Mononuclear cell (primary cell): Measurements from ENCODE around the gene SCAMP5. TPM values are rescaled to one million over a fixed set of nuclear protein-coding genes. Genes with fewer than 3 reads are reported as not detected.

Experiments
- H3K27me3 ChIP-seq: 2 replicates; pipeline ENCODE4 v1.6.0; 2011; ENCODE audit warnings: low read length, control low read depth; ENCODE audit not compliant: insufficient read depth
- H3K4me1 ChIP-seq: 2 replicates; pipeline ENCODE4 v1.5.1; 2011; ENCODE audit warnings: mild to moderate bottlenecking, low read length, control low read depth; ENCODE audit not compliant: insufficient read depth
- H3K4me3 ChIP-seq: 2 replicates; pipeline ENCODE4 v1.5.1; 2011; ENCODE audit warnings: mild to moderate bottlenecking, low read length, moderate library complexity
- H3K9me3 ChIP-seq: 2 replicates; pipeline ENCODE4 v1.5.1; 2011; ENCODE audit warnings: low read depth, mild to moderate bottlenecking, control low read depth, low read length
- total RNA-seq: library from RNA; depleted of rRNA; stranded (reverse); fragments of >200 nt; gene quantifications from one replicate; pipeline ENCODE4 v1.2.3, GENCODE V29; 2012

SCAMP5 gene
- total RNA-seq, 1 donor, result 2.2 TPM

DNA sequence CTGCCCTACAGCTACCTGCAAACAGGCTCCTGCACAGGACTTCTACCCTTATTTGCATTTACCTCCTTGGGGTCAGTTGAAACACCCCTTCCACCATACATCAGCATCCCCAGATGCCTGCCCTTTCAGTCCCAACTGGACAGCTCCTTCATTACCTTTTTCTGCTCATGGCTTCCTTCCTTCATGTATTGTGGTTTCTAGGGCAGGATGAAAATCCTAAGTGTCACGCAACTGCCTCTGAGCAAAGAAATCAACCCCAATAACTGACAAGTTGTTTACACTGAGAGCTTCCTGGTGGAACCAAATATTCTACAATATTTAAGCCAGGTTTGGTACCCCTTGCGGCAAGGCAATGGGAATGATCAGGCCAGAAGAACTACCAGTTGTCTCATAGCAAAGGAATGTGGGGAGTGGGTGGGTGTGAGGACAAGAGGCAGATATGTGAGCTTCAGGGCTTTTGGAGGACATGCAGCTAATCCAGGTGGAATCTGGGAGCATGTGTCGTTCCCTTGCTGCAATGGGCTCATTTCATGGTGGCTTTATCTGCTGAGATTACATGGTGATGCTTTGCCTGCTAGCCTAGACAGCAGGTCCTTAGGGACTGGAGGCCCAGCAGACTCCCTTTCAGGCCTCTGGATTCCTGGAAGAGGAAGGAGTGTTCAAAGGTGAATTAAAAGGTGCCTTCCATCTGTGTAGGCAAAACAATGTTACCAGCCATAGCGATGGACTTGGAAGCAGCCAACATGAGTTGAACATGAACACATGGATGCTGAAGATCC is 63.0 kb downstream of the SCAMP5 start:
- no peaks in the 10 kb centered on the region for H3K27me3 ChIP-seq
- H3K9me3 ChIP-seq, result no peaks in the 10 kb centered on the region
- no peak overlapping the region for H3K4me3 ChIP-seq
- H3K4me1 ChIP-seq, result peaks cover 33% of the 10 kb centered on the region

DNA sequence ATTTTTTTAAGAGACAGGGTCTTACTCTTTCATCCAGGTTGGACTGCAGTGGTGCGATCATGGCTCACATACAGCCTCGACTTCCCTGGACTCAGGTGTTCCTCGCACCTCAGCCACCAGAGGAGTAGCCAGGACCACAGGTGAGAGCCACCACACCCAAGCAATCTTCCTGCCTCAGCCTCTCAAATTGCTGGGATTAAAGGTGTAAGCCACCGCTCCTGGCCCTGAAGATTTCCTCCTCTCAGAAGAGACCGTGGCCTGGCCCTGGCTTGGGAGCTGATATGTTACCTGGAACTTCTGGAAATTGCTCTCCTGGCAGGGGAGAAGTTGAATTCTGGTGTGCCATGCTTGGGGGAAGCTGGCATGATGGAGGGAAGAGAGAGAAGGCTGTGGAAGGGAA is 64.2 kb downstream of the SCAMP5 start:
- H3K4me3 ChIP-seq, result no peak overlapping the region
- H3K9me3 ChIP-seq, result no peaks in the 10 kb centered on the region
- no peaks in the 10 kb centered on the region for H3K27me3 ChIP-seq
- H3K4me1 ChIP-seq, result peaks cover 38% of the 10 kb centered on the region

DNA sequence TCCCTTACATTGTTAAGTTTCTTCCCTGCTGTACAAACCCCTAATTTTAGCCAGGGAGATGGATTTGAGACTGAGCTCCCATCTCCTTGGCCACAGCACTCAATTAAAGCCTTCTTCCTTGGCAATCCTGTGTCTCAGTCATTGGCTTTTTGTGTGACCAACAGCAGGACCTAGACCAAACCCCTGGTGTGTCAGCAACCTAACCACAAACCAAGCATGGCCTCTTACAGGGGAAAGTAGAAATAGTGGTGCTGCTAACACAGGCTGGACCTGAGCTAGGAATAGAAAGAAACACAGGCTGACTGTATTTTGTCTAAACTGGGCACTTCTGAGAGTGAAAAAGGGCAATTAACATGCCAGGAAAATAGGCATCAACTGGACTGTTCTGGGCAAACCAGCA is 65.9 kb downstream of the SCAMP5 start:
- no peaks in the 10 kb centered on the region for H3K9me3 ChIP-seq
- no peak overlapping the region for H3K4me3 ChIP-seq
- H3K4me1 ChIP-seq, result peaks cover 54% of the 10 kb centered on the region
- no peaks in the 10 kb centered on the region for H3K27me3 ChIP-seq

GRCh38 chr15:75062706-75063105 is 67.3 kb downstream of the SCAMP5 start:
- no peak overlapping the region for H3K4me3 ChIP-seq
- H3K4me1 ChIP-seq, result peaks cover 66% of the 10 kb centered on the region
- no peaks in the 10 kb centered on the region for H3K9me3 ChIP-seq
- no peaks in the 10 kb centered on the region for H3K27me3 ChIP-seq

GRCh38 chr15:75063338-75063737 is 68.0 kb downstream of the SCAMP5 start:
- H3K4me1 ChIP-seq, result peaks cover 66% of the 10 kb centered on the region
- H3K4me3 ChIP-seq, result no peak overlapping the region
- H3K9me3 ChIP-seq, result no peaks in the 10 kb centered on the region
- H3K27me3 ChIP-seq, result no peaks in the 10 kb centered on the region

DNA sequence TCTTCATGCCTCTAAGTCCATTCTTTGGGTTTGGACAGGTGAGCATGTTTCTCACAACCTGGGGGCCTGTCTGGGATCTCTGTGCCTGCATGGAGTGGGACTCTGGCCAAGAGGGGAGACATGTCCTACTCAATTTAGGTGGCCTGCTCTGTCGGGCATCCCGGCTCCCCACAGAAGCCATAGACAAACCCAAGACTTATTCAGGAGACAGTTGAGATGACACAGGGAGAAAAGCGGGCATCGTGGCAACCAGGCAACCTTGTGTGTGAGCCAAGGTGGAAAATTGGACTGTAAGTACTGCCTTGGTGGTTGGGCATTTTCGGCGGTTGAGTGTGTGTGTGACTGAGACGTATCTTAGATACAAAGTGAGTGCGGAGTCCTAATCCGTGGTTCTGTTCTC is 68.5 kb downstream of the SCAMP5 start:
- Histone ChIP-seq H3K9me3 (no peaks in the 10 kb centered on the region), H3K4me1 (peaks cover 67% of the 10 kb centered on the region), H3K27me3 (no peaks in the 10 kb centered on the region), H3K4me3 (no peak overlapping the region)

GRCh38 chr15:75064846-75065245 is 69.5 kb downstream of the SCAMP5 start:
- peaks cover 77% of the 10 kb centered on the region for H3K4me1 ChIP-seq
- no peaks in the 10 kb centered on the region for H3K27me3 ChIP-seq
- no peak overlapping the region for H3K4me3 ChIP-seq
- no peaks in the 10 kb centered on the region for H3K9me3 ChIP-seq

DNA sequence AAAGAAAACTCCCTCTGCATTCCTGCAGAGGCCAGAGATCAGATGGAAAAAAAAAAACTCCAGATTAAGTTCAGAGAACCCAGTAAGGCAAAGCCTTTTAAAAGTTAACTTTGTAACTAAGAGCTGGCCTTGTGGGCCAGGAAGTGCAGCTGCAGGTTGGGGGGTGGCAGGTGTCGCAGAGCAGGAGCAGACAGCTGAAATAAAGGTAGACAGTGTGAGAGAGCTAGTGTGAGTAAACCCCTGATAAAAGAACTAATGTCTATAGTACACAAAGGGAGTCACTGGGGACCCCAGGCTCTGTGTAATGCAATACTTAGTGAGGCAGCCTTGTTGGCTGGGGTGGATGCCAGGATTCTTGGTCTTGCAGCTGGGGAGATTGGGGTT is 70.1 kb downstream of the SCAMP5 start:
- no peaks in the 10 kb centered on the region for H3K9me3 ChIP-seq
- H3K4me1 ChIP-seq, result peaks cover 83% of the 10 kb centered on the region

GRCh38 chr15:75065851-75066509 is 70.6 kb downstream of the SCAMP5 start:
- H3K4me3 ChIP-seq, result no peak overlapping the region
- no peaks in the 10 kb centered on the region for H3K27me3 ChIP-seq
- H3K9me3 ChIP-seq, result no peaks in the 10 kb centered on the region
- peaks cover 84% of the 10 kb centered on the region for H3K4me1 ChIP-seq

More for the DNA sequence above, 70.1 kb downstream of the SCAMP5 start:
- H3K27me3 ChIP-seq, result no peaks in the 10 kb centered on the region
- H3K4me3 ChIP-seq, result no peak overlapping the region

- H3K4me3 ChIP-seq, result no peak overlapping the region
- H3K27me3 ChIP-seq, result no peaks in the 10 kb centered on the region
- H3K9me3 ChIP-seq, result no peaks in the 10 kb centered on the region
- H3K4me1 ChIP-seq, result peaks cover 84% of the 10 kb centered on the region
Measured at GRCh38 chr15:75067123-75067830, 71.9 kb downstream of the SCAMP5 start.

GRCh38 chr15:75068748-75069147 is 73.4 kb downstream of the SCAMP5 start:
- Histone ChIP-seq H3K4me1 (peaks cover 96% of the 10 kb centered on the region), H3K27me3 (no peaks in the 10 kb centered on the region), H3K4me3 (no peak overlapping the region), H3K9me3 (no peaks in the 10 kb centered on the region)

DNA sequence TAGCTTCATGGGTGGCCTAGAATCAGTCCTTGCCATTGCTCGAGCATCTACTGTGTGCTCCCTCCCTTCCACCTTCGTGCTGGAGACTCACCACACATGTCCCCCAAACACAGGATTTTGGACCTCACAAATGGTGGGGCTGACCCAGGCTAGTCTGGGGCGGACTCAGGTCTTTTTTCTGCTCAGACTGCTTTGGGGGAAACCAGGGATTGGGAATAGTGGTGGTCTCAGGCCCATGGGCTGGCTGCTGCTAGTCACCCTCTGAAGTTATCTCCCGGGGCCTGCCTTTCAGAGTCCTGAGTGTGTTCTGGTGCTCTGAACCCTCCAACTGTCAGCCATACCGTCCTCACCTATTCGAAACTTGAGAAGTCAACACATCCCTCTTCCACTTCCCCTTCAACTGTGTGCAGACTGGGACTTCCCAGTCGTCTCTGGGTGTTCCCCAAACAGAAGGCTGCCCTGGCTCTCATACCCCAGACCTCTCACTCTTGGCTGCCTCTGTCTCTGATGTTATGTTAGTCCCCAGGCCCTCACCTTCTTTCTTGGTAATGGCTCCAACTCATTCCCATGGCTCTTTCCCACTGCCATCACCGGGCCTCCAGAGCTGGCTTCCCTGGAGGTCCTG is 74.0 kb downstream of the SCAMP5 start:
- Histone ChIP-seq H3K4me3 (no peak overlapping the region), H3K9me3 (no peaks in the 10 kb centered on the region), H3K27me3 (no peaks in the 10 kb centered on the region), H3K4me1 (peaks cover 98% of the 10 kb centered on the region)

- H3K27me3 ChIP-seq, result no peaks in the 10 kb centered on the region
- H3K4me1 ChIP-seq, result peaks cover 85% of the 10 kb centered on the region
- no peak overlapping the region for H3K4me3 ChIP-seq
- peaks cover 3% of the 10 kb centered on the region for H3K9me3 ChIP-seq
Measured at GRCh38 chr15:75070674-75071073, 75.3 kb downstream of the SCAMP5 start.
